HUES64 (cell line): ENCODE measurements around the gene ZMYND8.

Source experiments
- H3K27ac ChIP-seq: 2 replicates; pipeline ENCODE4 v1.7.0; 2013; ENCODE audit warnings: low read depth, low read length, inconsistent platforms
- H3K27me3 ChIP-seq: 2 replicates; pipeline ENCODE4 v1.6.1; 2013; ENCODE audit warnings: mild to moderate bottlenecking, low read length; ENCODE audit not compliant: insufficient read depth
- H3K36me3 ChIP-seq: 2 replicates; pipeline ENCODE4 v1.6.1; 2013; ENCODE audit warnings: mild to moderate bottlenecking, low read length; ENCODE audit not compliant: insufficient read depth
- H3K4me1 ChIP-seq: 2 replicates; pipeline ENCODE4 v1.6.1; 2013; ENCODE audit warnings: mild to moderate bottlenecking, low read length, moderate library complexity; ENCODE audit not compliant: insufficient read depth
- H3K4me3 ChIP-seq: 2 replicates; pipeline ENCODE4 v1.5.1; 2013; ENCODE audit warnings: mild to moderate bottlenecking, low read length, moderate library complexity
- H3K9ac ChIP-seq: 2 replicates; pipeline ENCODE4 v1.6.1; 2013; ENCODE audit warnings: mild to moderate bottlenecking, low read depth, low read length
- H3K9me3 ChIP-seq: 2 replicates; pipeline ENCODE4 v1.6.1; 2013; ENCODE audit warnings: low read depth, low read length; ENCODE audit not compliant: insufficient read depth
- WGBS: fragments of 150-250, 120-280 bp; methylation state at CpG from one replicate; pipeline ENCODE4 v1.1.7; 2013; ENCODE audit warnings: missing lambda C conversion rate; 5-methylcytosine and 5-hydroxymethylcytosine counted together

The ZMYND8 gene

GRCh38 chr20:47202733-47203667 lies 153.5 kb downstream of the ZMYND8 start:
- no peaks in the 10 kb centered on the region for H3K9me3 ChIP-seq
- H3K27ac ChIP-seq: no peak overlapping the region
- H3K4me1 ChIP-seq: 0 out of 2 replicates have a peak, but pooled peaks cover 5% of the 10 kb centered on the region
- H3K36me3 ChIP-seq: no peaks in the 10 kb centered on the region
- WGBS: 89% methylated on average over 10 of the region's 10 CpGs
- no peak overlapping the region for H3K9ac ChIP-seq
- no peaks in the 10 kb centered on the region for H3K27me3 ChIP-seq
- H3K4me3 ChIP-seq: no peak overlapping the region

DNA sequence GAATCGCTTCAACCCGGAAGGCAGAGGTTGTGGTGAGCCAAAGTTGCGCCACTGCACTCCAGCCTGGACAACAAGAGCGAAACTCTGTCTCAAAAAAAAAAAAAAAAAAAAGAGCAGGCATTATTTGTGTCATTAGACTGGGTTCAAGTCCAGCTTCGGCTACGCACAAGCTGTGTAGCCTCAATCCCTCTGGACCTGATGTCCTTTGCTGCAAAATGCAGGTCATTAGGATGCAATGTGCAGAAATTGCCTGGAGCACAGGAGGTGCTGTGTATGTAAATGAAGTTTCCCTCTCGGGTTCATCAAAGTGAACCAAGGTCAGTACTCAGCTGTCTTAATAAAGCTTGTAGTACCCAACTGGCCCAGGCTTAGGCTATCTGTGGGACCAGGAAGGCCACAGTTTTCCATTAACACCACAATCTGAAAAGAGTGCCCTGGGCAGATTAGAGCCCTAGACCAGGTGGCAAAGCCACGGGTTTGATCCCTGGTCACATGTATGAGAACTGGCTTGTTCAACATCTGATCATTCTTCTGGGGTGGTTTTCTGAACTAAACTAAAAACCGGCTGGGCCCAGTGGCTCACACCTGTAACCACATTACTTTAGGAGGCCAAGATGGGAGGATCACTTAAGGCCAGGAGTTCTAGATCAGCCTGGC lies 155.3 kb downstream of the ZMYND8 start:
- WGBS: 90% methylated on average over 9 of the region's 9 CpGs
- H3K27ac ChIP-seq: no peak overlapping the region
- H3K9me3 ChIP-seq: no peaks in the 10 kb centered on the region
- 0 out of 2 replicates have a peak, but pooled peaks cover 4% of the 10 kb centered on the region for H3K4me1 ChIP-seq
- no peak overlapping the region for H3K4me3 ChIP-seq
- no peaks in the 10 kb centered on the region for H3K27me3 ChIP-seq
- no peak overlapping the region for H3K9ac ChIP-seq
- H3K36me3 ChIP-seq: no peaks in the 10 kb centered on the region

DNA sequence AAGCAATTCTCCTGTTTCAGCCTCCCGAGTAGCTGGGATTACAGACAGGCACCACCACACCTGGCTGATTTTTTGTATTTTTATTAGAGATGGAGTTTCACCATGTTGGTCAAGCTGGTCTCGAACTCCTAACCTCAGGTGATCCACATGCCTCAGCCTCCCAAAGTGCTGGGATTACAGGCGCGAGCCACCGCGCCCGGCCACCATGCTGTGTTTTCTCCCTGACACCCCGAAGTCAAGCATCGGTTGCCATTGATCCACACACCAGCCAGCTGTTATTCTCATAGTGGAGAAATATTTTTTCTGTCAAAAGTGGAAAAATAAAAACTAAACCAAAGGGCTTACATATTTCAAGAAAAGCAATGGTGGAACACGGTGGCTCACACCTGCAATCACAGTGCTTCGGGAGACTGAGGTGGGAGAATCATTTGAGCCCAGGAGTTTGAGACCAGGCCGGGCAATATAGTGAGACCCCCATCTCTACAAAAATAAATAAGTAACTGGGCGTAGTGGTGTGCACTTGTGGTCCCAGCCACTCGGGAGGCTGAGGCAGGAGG lies 157.4 kb downstream of the ZMYND8 start:
- Histone ChIP-seq H3K9ac (no peak overlapping the region), H3K27ac (no peak overlapping the region), H3K27me3 (no peaks in the 10 kb centered on the region), H3K4me1 (no peaks in the 10 kb centered on the region), H3K9me3 (no peaks in the 10 kb centered on the region), H3K4me3 (no peak overlapping the region), H3K36me3 (no peaks in the 10 kb centered on the region)
- WGBS: 89% methylated on average over 14 of the region's 14 CpGs

DNA sequence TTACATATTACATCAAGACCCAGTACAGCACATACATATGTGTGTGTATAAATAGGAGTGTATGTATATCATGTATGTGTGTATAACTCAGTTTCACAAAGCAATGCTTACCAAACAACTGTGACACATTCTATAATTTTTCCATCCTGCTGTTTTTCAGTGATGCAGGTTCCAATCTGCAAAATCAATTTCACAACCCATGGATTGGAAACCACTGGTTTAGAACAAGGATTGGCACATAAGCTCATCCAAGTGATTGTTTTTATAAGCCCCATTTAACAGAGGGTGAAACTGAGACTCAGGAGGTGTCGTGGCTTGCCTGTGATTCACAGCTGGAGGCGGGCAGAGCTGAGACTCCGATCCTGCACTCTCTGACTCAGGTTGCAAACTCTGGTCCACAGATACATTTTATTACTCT lies 158.2 kb downstream of the ZMYND8 start:
- no peak overlapping the region for H3K9ac ChIP-seq
- no peaks in the 10 kb centered on the region for H3K9me3 ChIP-seq
- WGBS: 88% methylated on average over 3 of the region's 3 CpGs
- H3K4me3 ChIP-seq: no peak overlapping the region
- no peaks in the 10 kb centered on the region for H3K4me1 ChIP-seq
- no peaks in the 10 kb centered on the region for H3K27me3 ChIP-seq
- no peaks in the 10 kb centered on the region for H3K36me3 ChIP-seq
- no peak overlapping the region for H3K27ac ChIP-seq

- Histone ChIP-seq H3K9ac (no peak overlapping the region), H3K4me1 (no peaks in the 10 kb centered on the region), H3K4me3 (no peak overlapping the region), H3K36me3 (no peaks in the 10 kb centered on the region), H3K27ac (no peak overlapping the region), H3K27me3 (no peaks in the 10 kb centered on the region), H3K9me3 (no peaks in the 10 kb centered on the region)
- WGBS: 47% methylated on average over 34 of the region's 34 CpGs
Observed at GRCh38 chr20:47196091-47197081, 160.1 kb downstream of the ZMYND8 start.

DNA sequence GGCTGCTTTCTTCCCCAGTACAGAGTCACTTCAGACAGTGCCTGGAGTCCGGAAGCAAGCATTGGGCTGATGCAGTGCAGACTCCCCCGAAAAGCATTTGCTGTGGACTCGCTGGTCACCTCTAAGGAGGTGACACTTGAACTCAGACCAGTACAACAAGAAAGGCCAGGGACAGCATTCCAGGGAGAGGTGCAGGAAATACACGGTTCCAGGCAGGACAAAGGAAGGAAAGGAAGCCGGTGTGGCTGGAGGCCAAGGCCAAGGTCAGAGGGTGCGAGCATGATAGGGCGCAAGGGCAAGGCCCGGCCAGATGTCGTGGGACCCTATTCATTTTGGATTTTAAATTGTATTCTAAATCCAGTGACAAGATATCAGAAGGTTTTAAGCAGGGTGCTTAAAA lies 160.9 kb downstream of the ZMYND8 start:
- Histone ChIP-seq H3K27ac (no peak overlapping the region), H3K36me3 (no peaks in the 10 kb centered on the region), H3K9me3 (no peaks in the 10 kb centered on the region), H3K9ac (no peak overlapping the region), H3K4me3 (no peak overlapping the region), H3K4me1 (no peaks in the 10 kb centered on the region), H3K27me3 (no peaks in the 10 kb centered on the region)
- 79% methylated on average over 8 of the region's 9 CpGs for WGBS

DNA sequence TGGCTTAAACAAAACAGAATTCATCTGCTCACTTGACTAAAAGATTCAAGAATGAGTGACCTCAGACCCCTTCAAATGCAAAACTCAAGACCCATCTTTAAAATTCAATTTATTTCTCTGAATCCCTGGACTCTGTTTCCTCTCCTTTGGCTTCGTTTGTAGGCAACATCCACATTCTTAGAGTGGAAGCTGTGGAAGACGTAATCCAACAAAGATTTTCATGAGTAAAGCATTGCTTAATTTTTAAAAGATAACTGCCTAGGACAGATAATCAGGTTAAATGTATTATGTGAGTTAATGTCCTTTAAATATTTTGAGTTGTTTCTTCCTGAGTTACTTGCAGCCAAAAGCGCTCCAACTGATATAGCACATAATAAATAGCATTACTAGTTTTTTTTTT lies 164.5 kb downstream of the ZMYND8 start:
- Histone ChIP-seq H3K36me3 (no peaks in the 10 kb centered on the region), H3K4me1 (0 out of 2 replicates have a peak, but pooled peaks cover 5% of the 10 kb centered on the region), H3K27me3 (no peaks in the 10 kb centered on the region), H3K4me3 (no peak overlapping the region), H3K27ac (no peak overlapping the region), H3K9ac (no peak overlapping the region), H3K9me3 (no peaks in the 10 kb centered on the region)
- WGBS: 94% methylated on average over 2 of the region's 3 CpGs

GRCh38 chr20:47191074-47191673 lies 165.3 kb downstream of the ZMYND8 start:
- H3K27ac ChIP-seq: no peak overlapping the region
- H3K36me3 ChIP-seq: no peaks in the 10 kb centered on the region
- no peak overlapping the region for H3K4me3 ChIP-seq
- no peaks in the 10 kb centered on the region for H3K27me3 ChIP-seq
- no peak overlapping the region for H3K9ac ChIP-seq
- 89% methylated on average over 1 of the region's 1 CpG for WGBS
- 0 out of 2 replicates have a peak, but pooled peaks cover 5% of the 10 kb centered on the region for H3K4me1 ChIP-seq
- H3K9me3 ChIP-seq: no peaks in the 10 kb centered on the region

DNA sequence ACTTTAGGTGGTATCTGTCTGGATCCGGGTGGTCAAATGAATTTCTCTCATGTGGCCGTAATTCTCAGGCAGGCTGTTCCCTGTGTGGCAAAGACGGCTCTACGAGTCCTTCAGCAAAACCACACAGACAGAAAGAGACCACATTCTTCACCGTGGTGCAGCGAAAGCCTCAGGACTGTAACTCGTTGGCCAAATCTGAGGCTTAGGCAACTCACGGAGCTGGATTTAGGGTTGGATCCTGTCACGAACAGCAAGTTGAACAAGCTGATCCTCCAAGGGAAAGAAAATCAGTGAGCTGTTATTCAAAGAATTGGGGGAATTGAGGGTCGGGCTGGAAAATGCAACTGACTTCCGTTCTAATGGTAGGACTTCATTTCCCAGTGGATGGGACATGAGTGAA lies 167.4 kb downstream of the ZMYND8 start:
- 81% methylated on average over 11 of the region's 11 CpGs for WGBS
- H3K9me3 ChIP-seq: no peaks in the 10 kb centered on the region
- no peaks in the 10 kb centered on the region for H3K27me3 ChIP-seq
- H3K9ac ChIP-seq: no peak overlapping the region
- H3K27ac ChIP-seq: no peak overlapping the region
- no peak overlapping the region for H3K4me3 ChIP-seq
- 0 out of 2 replicates have a peak, but pooled peaks cover 5% of the 10 kb centered on the region for H3K4me1 ChIP-seq
- H3K36me3 ChIP-seq: no peaks in the 10 kb centered on the region

DNA sequence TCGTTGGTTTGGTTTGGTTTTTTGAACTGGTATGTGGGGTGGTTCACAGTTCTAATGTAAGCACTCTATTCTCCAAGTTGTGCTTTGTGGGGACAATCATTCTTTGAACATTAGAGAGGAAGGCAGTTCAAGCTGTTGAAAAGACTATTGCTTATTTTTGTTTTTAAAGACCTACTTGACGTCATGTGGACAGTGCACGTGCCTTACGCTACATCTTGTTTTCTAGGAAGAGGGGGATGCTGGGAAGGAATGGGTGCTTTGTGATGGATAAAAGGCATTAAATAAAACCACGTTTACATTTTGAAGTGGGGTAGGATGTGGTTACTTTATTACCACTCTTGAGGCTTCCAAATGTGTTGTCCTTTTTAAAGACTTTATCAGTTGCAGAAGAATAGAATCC lies 168.0 kb downstream of the ZMYND8 start:
- no peaks in the 10 kb centered on the region for H3K36me3 ChIP-seq
- 0 out of 2 replicates have a peak, but pooled peaks cover 5% of the 10 kb centered on the region for H3K4me1 ChIP-seq
- no peaks in the 10 kb centered on the region for H3K27me3 ChIP-seq
- no peak overlapping the region for H3K27ac ChIP-seq
- WGBS: 90% methylated on average over 5 of the region's 5 CpGs
- no peak overlapping the region for H3K4me3 ChIP-seq
- H3K9ac ChIP-seq: no peak overlapping the region
- H3K9me3 ChIP-seq: no peaks in the 10 kb centered on the region
